ENCODE data around the gene LGMN.
"Not testable (repeated sequence)": the region's sequence is repeated elsewhere in the genome, so short reads cannot be mapped to it uniquely, and the experiment has no call there.

LGMN gene

DNA sequence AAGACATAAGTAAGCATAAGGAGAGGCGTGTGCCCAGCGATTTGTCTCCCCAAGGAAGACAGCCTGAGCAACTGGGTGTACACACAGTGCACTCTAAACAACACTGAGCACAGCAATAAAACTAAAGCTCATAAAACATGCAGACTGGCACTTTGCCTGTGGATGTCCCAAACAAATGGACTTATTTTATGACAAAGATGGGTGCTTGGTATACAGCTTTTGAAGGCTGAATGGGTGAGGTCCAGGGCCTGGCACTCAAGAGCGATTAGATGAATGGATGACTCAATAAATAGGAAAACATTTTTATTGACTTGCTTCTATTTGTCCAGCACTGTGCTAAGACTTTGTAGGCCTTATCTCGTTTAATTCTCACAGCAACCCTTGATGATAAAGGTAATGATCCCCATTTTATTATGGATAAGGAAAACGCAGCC is 28.5 kb downstream of the LGMN start:
- Mint-ChIP-seq H3K4me1 (peaks cover 3% of the 10 kb centered on the region), H3K36me3 (peaks cover 9% of the 10 kb centered on the region), H3K27ac (peak overlapping the region; percentile 66), H3K9me3 (no peaks in the 10 kb centered on the region), H3K4me3 (no peak overlapping the region), H3K27me3 (no peaks in the 10 kb centered on the region)
- no peak for ATAC-seq

DNA sequence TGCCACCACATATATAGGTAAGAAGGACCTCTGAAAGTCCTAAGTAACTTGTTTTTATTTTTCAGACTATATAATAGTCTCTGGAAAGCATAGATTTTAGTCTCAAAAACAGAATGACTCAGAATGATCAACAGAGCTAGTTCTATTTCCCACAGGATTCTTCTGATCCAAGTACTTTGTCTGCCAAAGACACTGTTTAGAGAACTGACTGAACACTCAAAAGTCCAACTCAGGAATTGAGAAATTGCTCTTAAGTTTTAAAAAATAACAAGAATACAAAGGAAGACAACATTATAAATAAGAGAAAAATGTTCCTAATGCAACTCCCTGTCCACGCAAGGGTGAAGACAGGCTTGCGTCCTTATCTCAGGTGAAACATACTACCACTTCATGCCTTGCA is 29.0 kb downstream of the LGMN start:
- ATAC-seq, result no peak
- H3K36me3 Mint-ChIP-seq, result peaks cover 4% of the 10 kb centered on the region
- H3K4me1 Mint-ChIP-seq, result peaks cover 7% of the 10 kb centered on the region
- H3K27ac Mint-ChIP-seq, result peak overlapping the region; percentile 66
- H3K4me3 Mint-ChIP-seq, result no peak overlapping the region
- no peaks in the 10 kb centered on the region for H3K27me3 Mint-ChIP-seq
- H3K9me3 Mint-ChIP-seq, result no peaks in the 10 kb centered on the region

DNA sequence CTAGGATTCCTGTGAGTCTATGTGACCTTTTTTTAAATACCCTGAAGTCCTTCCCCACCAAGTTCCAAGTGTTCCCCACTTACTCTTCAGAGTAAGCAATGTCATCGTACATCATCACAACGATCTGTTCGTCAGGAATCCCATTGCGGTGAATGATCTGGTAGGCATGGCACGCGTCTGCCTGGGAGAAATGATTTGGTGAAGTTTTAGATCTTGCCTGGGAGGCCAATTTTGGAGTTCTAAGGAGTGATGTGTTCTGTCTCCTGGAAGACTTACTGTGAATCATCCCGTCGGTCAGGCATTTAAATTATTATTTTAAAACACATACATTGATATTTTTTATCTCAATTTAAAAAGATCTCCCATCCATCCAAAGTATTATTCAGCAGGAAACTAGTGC is 29.8 kb downstream of the LGMN start:
- Mint-ChIP-seq H3K4me1 (peaks cover 8% of the 10 kb centered on the region), H3K9me3 (no peaks in the 10 kb centered on the region), H3K27me3 (no peaks in the 10 kb centered on the region), H3K27ac (no peak overlapping the region), H3K4me3 (no peak overlapping the region), H3K36me3 (no peaks in the 10 kb centered on the region)
- ATAC-seq, result no peak

GRCh38 chr14:92717571-92718042 is 30.8 kb downstream of the LGMN start:
- Mint-ChIP-seq H3K27me3 (no peaks in the 10 kb centered on the region), H3K4me1 (peaks cover 8% of the 10 kb centered on the region), H3K27ac (no peak overlapping the region), H3K9me3 (no peaks in the 10 kb centered on the region), H3K36me3 (no peaks in the 10 kb centered on the region), H3K4me3 (no peak overlapping the region)
- ATAC-seq, result no peak

DNA sequence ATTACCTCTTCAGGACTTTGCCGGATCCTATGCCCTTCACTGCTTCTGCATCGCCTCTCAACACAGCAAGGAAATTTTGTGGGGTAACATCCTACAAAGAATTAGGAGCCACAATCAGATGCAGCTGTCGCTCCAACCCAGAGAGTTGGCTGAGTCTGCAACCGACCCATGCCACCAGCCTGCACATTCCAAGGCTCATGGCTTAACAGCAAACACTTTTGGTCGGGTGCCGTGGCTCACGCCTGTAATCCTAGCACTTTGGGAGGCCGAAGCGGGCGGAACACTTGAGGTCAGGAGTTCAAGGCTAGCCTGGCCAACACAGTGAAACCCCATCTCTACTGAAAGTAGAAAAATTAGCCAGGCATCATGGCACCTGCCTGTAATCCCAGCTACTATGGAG is 32.3 kb downstream of the LGMN start:
- no peak for ATAC-seq
- H3K36me3 Mint-ChIP-seq, result peaks cover 7% of the 10 kb centered on the region
- H3K27ac Mint-ChIP-seq, result no peak overlapping the region
- peaks cover 8% of the 10 kb centered on the region for H3K4me1 Mint-ChIP-seq
- no peaks in the 10 kb centered on the region for H3K9me3 Mint-ChIP-seq
- H3K4me3 Mint-ChIP-seq, result no peak overlapping the region
- no peaks in the 10 kb centered on the region for H3K27me3 Mint-ChIP-seq

GRCh38 chr14:92714739-92715307 is 33.6 kb downstream of the LGMN start:
- H3K4me3 Mint-ChIP-seq, H3K27me3 Mint-ChIP-seq, H3K9me3 Mint-ChIP-seq, H3K4me1 Mint-ChIP-seq: not testable (repeated sequence)
- H3K36me3 Mint-ChIP-seq, result peaks cover 15% of the 10 kb centered on the region
- ATAC-seq, result peak; percentile 86
- peak overlapping the region; percentile 17 for H3K27ac Mint-ChIP-seq

- Mint-ChIP-seq H3K4me1 (peaks cover 8% of the 10 kb centered on the region), H3K27ac (no peak overlapping the region), H3K27me3 (no peaks in the 10 kb centered on the region), H3K9me3 (no peaks in the 10 kb centered on the region), H3K4me3 (no peak overlapping the region), H3K36me3 (peaks cover 20% of the 10 kb centered on the region)
- no peak for ATAC-seq
These were observed 35.8 kb downstream of the LGMN start for GRCh38 chr14:92712654-92713051.

DNA sequence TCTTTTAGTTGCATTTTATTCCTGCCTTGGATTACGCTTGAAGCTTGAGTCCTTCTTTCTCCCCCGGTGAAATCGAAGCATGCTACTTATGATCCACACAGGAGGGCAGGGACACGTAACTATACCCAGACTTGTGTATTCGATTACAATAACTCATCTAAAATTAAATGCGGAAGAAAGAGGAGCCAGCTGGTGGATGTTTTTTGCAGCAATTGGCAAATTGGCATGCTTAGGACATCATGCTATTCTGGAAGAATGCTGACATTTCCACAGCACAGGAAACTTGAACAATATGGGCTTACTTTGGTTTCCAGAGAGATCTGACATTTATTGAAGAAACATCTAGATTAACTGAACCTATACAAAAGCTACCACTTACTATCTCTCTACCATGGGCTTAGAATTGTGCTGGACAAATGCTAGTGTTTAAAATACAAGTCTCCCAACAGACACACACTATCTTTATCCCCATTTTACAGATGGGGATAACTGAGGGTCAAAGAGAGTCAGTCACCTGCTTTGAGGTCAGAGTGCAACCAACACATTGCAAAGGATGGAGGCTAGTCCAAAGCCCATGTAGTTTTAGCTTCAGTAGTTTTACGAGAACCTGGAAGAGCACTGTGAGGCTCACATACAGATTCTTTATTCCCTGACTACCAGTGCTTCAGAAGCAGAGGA is 36.3 kb downstream of the LGMN start:
- ATAC-seq, result no peak
- no peaks in the 10 kb centered on the region for H3K27me3 Mint-ChIP-seq

DNA sequence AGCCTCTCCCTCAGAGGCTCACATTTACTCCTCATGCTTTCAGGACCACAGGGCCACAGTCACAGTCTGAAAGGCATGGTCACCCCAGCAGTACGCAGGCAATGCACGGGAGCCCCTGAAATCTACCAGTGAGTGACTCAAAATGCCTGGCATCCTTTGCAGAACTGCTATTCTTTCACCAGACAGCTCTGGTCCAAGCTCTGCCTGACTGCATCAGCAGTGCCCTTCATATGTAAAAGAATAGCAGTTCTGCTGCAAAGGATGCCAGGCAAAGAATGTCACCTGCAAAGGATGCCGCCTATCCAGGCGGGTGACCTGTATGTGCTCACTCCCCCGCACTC is 38.5 kb downstream of the LGMN start:
- H3K27ac Mint-ChIP-seq, result no peak overlapping the region
- ATAC-seq, result no peak
- peaks cover 20% of the 10 kb centered on the region for H3K36me3 Mint-ChIP-seq
- peaks cover 9% of the 10 kb centered on the region for H3K4me1 Mint-ChIP-seq
- no peak overlapping the region for H3K4me3 Mint-ChIP-seq
- H3K9me3 Mint-ChIP-seq, result no peaks in the 10 kb centered on the region
- no peaks in the 10 kb centered on the region for H3K27me3 Mint-ChIP-seq

More for the DNA sequence above, 36.3 kb downstream of the LGMN start:
- H3K9me3 Mint-ChIP-seq, result no peaks in the 10 kb centered on the region
- no peak overlapping the region for H3K4me3 Mint-ChIP-seq
- H3K36me3 Mint-ChIP-seq, result peaks cover 20% of the 10 kb centered on the region
- no peak overlapping the region for H3K27ac Mint-ChIP-seq
- peaks cover 8% of the 10 kb centered on the region for H3K4me1 Mint-ChIP-seq

GRCh38 chr14:92709340-92710000 is 39.0 kb downstream of the LGMN start:
- Mint-ChIP-seq H3K36me3 (peaks cover 20% of the 10 kb centered on the region), H3K4me1 (peaks cover 9% of the 10 kb centered on the region), H3K4me3 (no peak overlapping the region), H3K9me3 (no peaks in the 10 kb centered on the region), H3K27me3 (no peaks in the 10 kb centered on the region), H3K27ac (no peak overlapping the region)
- ATAC-seq, result no peak

- Mint-ChIP-seq H3K4me1 (peaks cover 39% of the 10 kb centered on the region), H3K27me3 (no peaks in the 10 kb centered on the region), H3K36me3 (peaks cover 19% of the 10 kb centered on the region), H3K27ac (peak overlapping the region; percentile 92), H3K4me3 (no peak overlapping the region), H3K9me3 (no peaks in the 10 kb centered on the region)
- ATAC-seq, result no peak
These were observed 42.0 kb downstream of the LGMN start for GRCh38 chr14:92706386-92706785.

- Mint-ChIP-seq H3K27ac (peak overlapping the region; percentile 92), H3K4me3 (peak overlapping the region; percentile 74), H3K9me3 (no peaks in the 10 kb centered on the region), H3K27me3 (no peaks in the 10 kb centered on the region), H3K36me3 (peaks cover 10% of the 10 kb centered on the region), H3K4me1 (peaks cover 39% of the 10 kb centered on the region)
- no peak for ATAC-seq
These were observed 43.6 kb downstream of the LGMN start for GRCh38 chr14:92704821-92705220.

GRCh38 chr14:92704036-92704804 is 44.2 kb downstream of the LGMN start:
- H3K4me1 Mint-ChIP-seq, result peaks cover 41% of the 10 kb centered on the region
- peak; percentile 99 for ATAC-seq
- peaks cover 5% of the 10 kb centered on the region for H3K36me3 Mint-ChIP-seq
- no peaks in the 10 kb centered on the region for H3K9me3 Mint-ChIP-seq
- peak overlapping the region; percentile 92 for H3K27ac Mint-ChIP-seq
- peak overlapping the region; percentile 74 for H3K4me3 Mint-ChIP-seq
- H3K27me3 Mint-ChIP-seq, result no peaks in the 10 kb centered on the region

DNA sequence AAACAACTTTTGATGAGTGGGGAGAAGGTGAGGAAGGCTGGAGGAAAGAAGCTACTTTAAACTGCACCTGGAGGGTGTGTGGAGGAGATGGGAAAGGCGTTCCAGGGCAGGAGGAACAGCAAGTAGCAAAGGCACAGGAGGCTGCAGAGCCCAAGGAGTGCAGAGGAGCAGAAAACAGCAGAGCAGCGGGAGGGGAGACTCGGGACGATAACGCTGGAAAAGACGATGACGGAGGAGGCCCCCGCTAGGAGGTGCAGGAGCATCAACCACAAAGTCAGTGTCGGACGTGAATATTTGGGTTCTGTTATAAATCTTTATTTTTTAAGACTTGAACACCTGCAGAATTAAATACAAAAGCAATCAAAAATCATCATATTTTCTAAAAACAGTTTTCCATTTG is 44.9 kb downstream of the LGMN start:
- no peak for ATAC-seq
- H3K9me3 Mint-ChIP-seq, result no peaks in the 10 kb centered on the region
- H3K36me3 Mint-ChIP-seq, result peaks cover 5% of the 10 kb centered on the region
- H3K27me3 Mint-ChIP-seq, result no peaks in the 10 kb centered on the region
- H3K27ac Mint-ChIP-seq, result peak overlapping the region; percentile 92
- peak overlapping the region; percentile 3 for H3K4me3 Mint-ChIP-seq
- H3K4me1 Mint-ChIP-seq, result peaks cover 46% of the 10 kb centered on the region

- Mint-ChIP-seq H3K4me1 (peaks cover 55% of the 10 kb centered on the region), H3K36me3 (peaks cover 5% of the 10 kb centered on the region), H3K27ac (peak overlapping the region; percentile 92), H3K9me3 (no peaks in the 10 kb centered on the region), H3K27me3 (no peaks in the 10 kb centered on the region), H3K4me3 (no peak overlapping the region)
- ATAC-seq, result peak; percentile 28
These were observed 45.9 kb downstream of the LGMN start for GRCh38 chr14:92702441-92702918.
